Activated gamma-delta T cell treated with Interleukin-2 at 50 U/mL for 16 hours (primary cell): Measurements from ENCODE around the gene BLNK.
A peak's percentile ranks its signal among the peaks of the same experiment; 100 is the strongest.
"Not testable (repeated sequence)": the region's sequence is repeated elsewhere in the genome, so short reads cannot be mapped to it uniquely, and the experiment has no call there.

Experiments
- DNase-seq: peaks from one replicate; pipeline ENCODE4 v3.0.0-alpha.2; 2020

BLNK gene

GRCh38 chr10:96271016-96271815, at the start of gene BLNK:
TSS of gene BLNK (minus strand) at chr10:96271569. CDS start at chr10:96271398, 171 bp downstream.
- DNase-seq = no peak

- DNase-seq = no peak
Measured at GRCh38 chr10:96319754-96320474, 48.5 kb upstream of the BLNK start.

GRCh38 chr10:96317067-96317833, 45.9 kb upstream of the BLNK start:
- DNase-seq = no peak

GRCh38 chr10:96313344-96313743, 42.0 kb upstream of the BLNK start:
- no peak for DNase-seq

- DNase-seq = no peak
Measured at GRCh38 chr10:96311180-96311715, 39.9 kb upstream of the BLNK start.

GRCh38 chr10:96310321-96310669, 38.9 kb upstream of the BLNK start:
- DNase-seq = no peak

- DNase-seq = no peak
Measured at GRCh38 chr10:96309628-96310320, 38.4 kb upstream of the BLNK start.

GRCh38 chr10:96308854-96309253, 37.5 kb upstream of the BLNK start:
- DNase-seq = not testable (repeated sequence)

- DNase-seq = peak; percentile 8
Measured at GRCh38 chr10:96306516-96306915, 35.1 kb upstream of the BLNK start.

GRCh38 chr10:96305019-96305418, 33.6 kb upstream of the BLNK start:
- no peak for DNase-seq

- no peak for DNase-seq
Measured at GRCh38 chr10:96304230-96304629, 32.9 kb upstream of the BLNK start, which contains the start of gene DNTT. TSS of gene DNTT (plus strand) at chr10:96304434. CDS start at chr10:96304498, 64 bp downstream.

- no peak for DNase-seq
Measured at GRCh38 chr10:96301616-96302015, 30.2 kb upstream of the BLNK start.

- DNase-seq = no peak
Measured at GRCh38 chr10:96299383-96299782, 28.0 kb upstream of the BLNK start.

- DNase-seq = no peak
Measured at GRCh38 chr10:96298362-96298761, 27.0 kb upstream of the BLNK start.

GRCh38 chr10:96297486-96297885, 26.1 kb upstream of the BLNK start:
- no peak for DNase-seq

GRCh38 chr10:96295475-96295874, 24.1 kb upstream of the BLNK start:
- no peak for DNase-seq

GRCh38 chr10:96292971-96293920, 21.9 kb upstream of the BLNK start:
- no peak for DNase-seq

GRCh38 chr10:96290368-96291133, 19.2 kb upstream of the BLNK start:
- DNase-seq = no peak

GRCh38 chr10:96289218-96289910, 18.0 kb upstream of the BLNK start:
- no peak for DNase-seq

GRCh38 chr10:96288151-96288621, 16.8 kb upstream of the BLNK start:
- DNase-seq = no peak
